Measurements from ENCODE around the gene TNFRSF13B. TPM values are rescaled to one million over a fixed set of nuclear protein-coding genes. Genes with fewer than 3 reads are reported as not detected.
A peak's percentile ranks its signal among the peaks of the same experiment; 100 is the strongest.

TNFRSF13B gene
- total RNA-seq, 1 donor from 2014 or later = not detected

DNA sequence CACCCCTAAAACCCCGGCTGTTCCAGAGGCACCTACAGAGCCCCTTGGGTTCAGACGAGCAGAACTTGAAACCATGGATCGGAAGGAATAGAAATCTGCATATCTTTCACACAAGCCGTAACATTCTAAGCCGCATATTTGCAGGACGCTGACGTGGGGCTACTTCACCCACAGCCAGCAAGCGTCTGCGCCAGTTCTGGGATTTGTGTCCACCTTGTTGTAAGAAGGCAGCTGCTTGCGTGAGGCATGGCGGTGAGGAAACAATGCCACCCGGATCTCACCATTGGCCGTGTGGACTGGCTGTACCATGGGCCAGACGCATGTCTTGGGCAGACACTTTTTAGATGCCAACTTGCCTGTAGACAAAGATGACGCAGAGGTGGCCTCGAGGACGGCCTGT is 34.5 kb downstream of the TNFRSF13B start:
- no peak overlapping the region for H3K4me3 ChIP-seq
- peak; percentile 3 for DNase-seq
- no peaks in the 10 kb centered on the region for H3K9me3 ChIP-seq (replicated peaks)
- no peaks in the 10 kb centered on the region for H3K36me3 ChIP-seq
- intact Hi-C loops (cut with micrococcal nuclease) = no loop called here
- H3K27me3 ChIP-seq (ENCODE audit: low read depth) = peaks cover 17% of the 10 kb centered on the region
- no peaks in the 10 kb centered on the region for H3K4me1 ChIP-seq
- H3K27ac ChIP-seq (replicated peaks) = no peak overlapping the region
- TF ChIP-seq, protein P1, sequence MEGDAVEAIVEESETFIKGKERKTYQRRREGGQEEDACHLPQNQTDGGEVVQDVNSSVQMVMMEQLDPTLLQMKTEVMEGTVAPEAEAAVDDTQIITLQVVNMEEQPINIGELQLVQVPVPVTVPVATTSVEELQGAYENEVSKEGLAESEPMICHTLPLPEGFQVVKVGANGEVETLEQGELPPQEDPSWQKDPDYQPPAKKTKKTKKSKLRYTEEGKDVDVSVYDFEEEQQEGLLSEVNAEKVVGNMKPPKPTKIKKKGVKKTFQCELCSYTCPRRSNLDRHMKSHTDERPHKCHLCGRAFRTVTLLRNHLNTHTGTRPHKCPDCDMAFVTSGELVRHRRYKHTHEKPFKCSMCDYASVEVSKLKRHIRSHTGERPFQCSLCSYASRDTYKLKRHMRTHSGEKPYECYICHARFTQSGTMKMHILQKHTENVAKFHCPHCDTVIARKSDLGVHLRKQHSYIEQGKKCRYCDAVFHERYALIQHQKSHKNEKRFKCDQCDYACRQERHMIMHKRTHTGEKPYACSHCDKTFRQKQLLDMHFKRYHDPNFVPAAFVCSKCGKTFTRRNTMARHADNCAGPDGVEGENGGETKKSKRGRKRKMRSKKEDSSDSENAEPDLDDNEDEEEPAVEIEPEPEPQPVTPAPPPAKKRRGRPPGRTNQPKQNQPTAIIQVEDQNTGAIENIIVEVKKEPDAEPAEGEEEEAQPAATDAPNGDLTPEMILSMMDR (IDR thresholded peaks at IDR 0.05; ENCODE audit: borderline replicate concordance) = no peak

DNA sequence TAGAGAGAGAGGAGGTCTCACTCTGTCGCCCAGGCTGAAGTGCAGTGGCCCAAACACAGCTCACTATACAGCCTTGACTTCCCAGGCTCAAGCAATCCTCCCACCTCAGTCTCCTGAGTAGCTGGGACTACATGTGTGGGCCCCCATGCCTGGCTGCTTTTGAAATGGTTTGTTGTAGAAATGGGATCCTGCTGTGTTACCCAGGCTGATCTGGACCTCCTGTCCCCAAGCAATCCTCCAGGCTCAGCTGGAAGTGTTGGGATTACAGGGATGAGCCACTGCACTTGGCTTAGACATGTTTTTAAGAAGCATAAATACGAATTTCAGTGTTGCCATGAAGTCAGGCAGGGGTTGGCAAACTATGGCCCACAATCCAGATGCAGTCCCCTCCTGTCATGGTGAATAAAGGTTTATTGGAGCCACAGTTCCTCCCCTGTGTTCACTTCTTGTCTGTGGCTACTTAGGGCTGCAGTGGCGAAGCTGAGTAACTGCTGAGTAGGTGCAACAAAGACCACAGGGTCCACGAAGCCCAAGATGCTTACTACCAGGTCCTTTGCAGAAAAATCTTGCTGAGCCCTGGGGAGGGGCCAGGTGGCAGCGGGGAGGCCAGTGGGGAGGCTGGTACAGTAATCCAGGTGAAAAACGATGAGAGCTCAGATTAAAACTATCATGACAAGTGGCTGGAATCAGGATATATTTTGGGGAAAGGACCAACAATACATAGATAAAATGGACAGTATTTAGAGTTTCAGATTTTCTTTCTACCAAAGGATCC is 35.2 kb downstream of the TNFRSF13B start:
- H3K9me3 ChIP-seq (replicated peaks) = no peaks in the 10 kb centered on the region
- no peaks in the 10 kb centered on the region for H3K4me1 ChIP-seq
- H3K27ac ChIP-seq (replicated peaks) = no peak overlapping the region
- no peak overlapping the region for H3K4me3 ChIP-seq
- peaks cover 19% of the 10 kb centered on the region for H3K27me3 ChIP-seq (ENCODE audit: low read depth)
- H3K36me3 ChIP-seq = no peaks in the 10 kb centered on the region
- intact Hi-C loops (cut with micrococcal nuclease) = no loop called here
- peak; percentile 1 for DNase-seq
- TF ChIP-seq, protein P1 (IDR thresholded peaks at IDR 0.05; ENCODE audit: borderline replicate concordance) = no peak

DNA sequence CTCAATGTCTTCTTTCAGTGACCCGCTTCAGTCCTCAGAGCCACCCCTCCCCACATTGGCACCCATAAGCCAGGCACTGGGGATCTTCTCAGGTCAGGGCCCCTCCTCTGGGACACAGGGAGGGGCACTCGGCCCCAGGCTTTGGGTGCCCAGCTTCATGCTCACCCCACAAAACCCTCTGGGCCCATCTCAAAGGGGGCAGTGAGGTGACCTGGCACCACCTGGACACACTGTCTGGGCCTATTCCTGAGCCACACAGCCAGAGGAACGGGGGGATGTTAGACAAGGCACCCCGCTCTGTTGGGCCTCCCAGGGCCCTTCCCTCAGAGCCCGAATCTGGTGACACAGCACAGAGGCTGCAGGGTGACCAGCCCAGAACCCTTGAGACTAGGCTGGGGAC is 36.1 kb downstream of the TNFRSF13B start:
- peak; percentile 7 for DNase-seq
- Histone ChIP-seq H3K36me3 (no peaks in the 10 kb centered on the region), H3K4me1 (no peaks in the 10 kb centered on the region), H3K27me3 (ENCODE audit: low read depth) (peaks cover 24% of the 10 kb centered on the region), H3K4me3 (no peak overlapping the region), H3K27ac (replicated peaks) (no peak overlapping the region), H3K9me3 (replicated peaks) (no peaks in the 10 kb centered on the region)
- intact Hi-C loops (cut with micrococcal nuclease) = no loop called here
- TF ChIP-seq, protein P1 (IDR thresholded peaks at IDR 0.05; ENCODE audit: borderline replicate concordance) = no peak

DNA sequence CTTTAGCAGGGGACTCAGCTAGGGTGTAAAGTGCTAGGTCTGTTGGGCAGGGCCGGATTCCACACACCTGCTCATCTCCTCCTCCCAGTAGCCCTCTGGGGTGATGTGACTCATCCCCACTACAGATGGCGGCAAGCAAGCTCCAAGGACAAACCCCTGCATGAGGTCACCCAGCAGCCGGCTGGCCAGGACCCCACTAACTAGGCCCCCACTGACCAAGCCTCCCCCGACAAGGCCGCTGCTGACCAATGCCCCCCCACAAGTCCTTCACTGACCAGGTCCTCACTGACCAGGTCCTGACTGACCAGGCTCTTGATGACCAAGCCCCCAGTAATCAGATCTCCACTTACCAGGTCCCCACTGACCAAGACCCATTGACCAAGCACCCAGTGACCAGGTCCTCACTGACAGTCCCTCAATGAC is 36.7 kb downstream of the TNFRSF13B start:
- no peaks in the 10 kb centered on the region for H3K4me1 ChIP-seq
- TF ChIP-seq, protein P1 (IDR thresholded peaks at IDR 0.05; ENCODE audit: borderline replicate concordance) = no peak
- peak; percentile 5 for DNase-seq
- H3K36me3 ChIP-seq = no peaks in the 10 kb centered on the region
- no peak overlapping the region for H3K27ac ChIP-seq (replicated peaks)
- peaks cover 19% of the 10 kb centered on the region for H3K27me3 ChIP-seq (ENCODE audit: low read depth)
- H3K9me3 ChIP-seq (replicated peaks) = no peaks in the 10 kb centered on the region
- no peak overlapping the region for H3K4me3 ChIP-seq
- intact Hi-C loops (cut with micrococcal nuclease) = no loop called here

DNA sequence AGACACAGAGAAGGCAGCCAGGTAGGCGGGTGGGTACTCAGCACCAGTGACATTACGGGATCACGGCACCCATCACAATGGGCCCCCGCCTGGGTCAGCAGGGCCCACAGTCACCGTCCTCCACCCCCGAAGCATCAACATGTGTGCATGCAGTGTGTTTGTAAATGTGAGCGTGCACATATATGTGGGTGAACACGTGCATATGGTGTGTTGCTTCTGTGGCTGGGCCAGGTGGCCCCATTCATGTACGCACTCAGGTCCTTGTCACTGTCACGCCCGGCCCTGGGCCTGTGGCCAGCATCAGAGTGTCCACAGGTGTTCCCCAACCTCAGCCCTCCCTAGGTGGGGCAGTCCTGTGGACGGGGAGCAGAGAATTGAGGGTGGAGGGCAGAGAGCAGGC is 37.1 kb downstream of the TNFRSF13B start:
- intact Hi-C loops (cut with micrococcal nuclease) = no loop called here
- Histone ChIP-seq H3K4me3 (no peak overlapping the region), H3K4me1 (no peaks in the 10 kb centered on the region), H3K9me3 (replicated peaks) (no peaks in the 10 kb centered on the region), H3K36me3 (no peaks in the 10 kb centered on the region), H3K27ac (replicated peaks) (no peak overlapping the region), H3K27me3 (ENCODE audit: low read depth) (peaks cover 15% of the 10 kb centered on the region)
- DNase-seq = peak; percentile 3
- TF ChIP-seq, protein P1 (IDR thresholded peaks at IDR 0.05; ENCODE audit: borderline replicate concordance) = no peak
